WTC11 (cell line): ENCODE measurements around the gene METRN.

Experiments
- NR3C1 ChIP-seq: sonication (generic); formaldehyde crosslinking; conservative IDR thresholded peaks from 2 replicates; pipeline ENCODE4 v1.8.1; 2023; ENCODE audit warnings: low read depth, mild to moderate bottlenecking, missing genetic modification reagents
- ZNF232 ChIP-seq: sonication (generic); formaldehyde crosslinking; IDR thresholded peaks from 2 replicates; pipeline ENCODE4 v1.8.0; 2022; ENCODE audit warnings: mild to moderate bottlenecking, missing genetic modification reagents
- TF ChIP-seq, protein P1 (sequence below): fragments of 200-600 bp; IDR thresholded peaks from 2 replicates; pipeline ENCODE4 v1.8.0; 2022; ENCODE audit warnings: antibody characterized with exemption

DNA sequence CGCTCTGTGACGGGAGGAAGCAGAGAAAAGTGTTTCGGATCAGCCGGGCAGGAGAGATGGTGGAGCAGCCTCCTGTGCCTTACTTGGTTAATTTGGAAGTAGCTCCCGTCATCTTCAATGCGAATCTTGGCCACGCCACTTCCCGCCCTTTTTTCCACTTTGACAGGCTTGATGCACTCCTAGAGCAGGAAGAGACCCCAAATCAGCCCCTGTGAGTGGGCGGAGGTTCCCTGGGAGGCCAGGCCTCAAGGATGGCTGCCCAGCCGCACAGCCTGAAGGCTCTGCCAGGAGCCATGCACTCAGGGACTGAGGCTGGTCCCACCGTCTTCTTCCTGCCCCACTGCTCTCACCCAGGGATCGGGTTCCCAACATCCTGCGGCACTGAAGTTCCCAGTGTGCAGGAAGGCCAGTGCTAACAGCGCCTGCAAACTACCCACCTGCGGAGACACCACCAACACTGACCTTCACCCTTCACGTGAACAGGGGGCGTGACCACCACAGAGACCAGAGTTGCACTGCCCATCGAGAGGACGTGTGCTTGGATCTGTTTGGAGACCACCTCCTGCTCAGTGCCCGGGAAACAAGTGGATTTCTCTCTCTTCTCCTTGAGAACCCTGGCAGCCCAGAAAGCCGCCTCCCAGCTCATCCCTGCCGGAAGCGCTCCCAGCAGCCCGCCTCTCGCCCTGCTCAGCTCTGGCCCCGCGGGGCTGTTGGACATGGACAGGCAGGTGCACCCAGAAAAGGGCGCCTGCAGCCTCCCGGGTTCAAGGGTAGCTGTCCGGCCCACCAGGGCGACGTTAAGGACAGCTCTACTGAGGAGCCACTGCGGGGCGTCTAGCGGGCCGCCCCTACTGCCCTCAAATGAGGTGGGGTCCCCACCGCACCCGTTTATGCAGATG, 24.9 kb downstream of the METRN start:
- TF ChIP-seq, protein P1, sequence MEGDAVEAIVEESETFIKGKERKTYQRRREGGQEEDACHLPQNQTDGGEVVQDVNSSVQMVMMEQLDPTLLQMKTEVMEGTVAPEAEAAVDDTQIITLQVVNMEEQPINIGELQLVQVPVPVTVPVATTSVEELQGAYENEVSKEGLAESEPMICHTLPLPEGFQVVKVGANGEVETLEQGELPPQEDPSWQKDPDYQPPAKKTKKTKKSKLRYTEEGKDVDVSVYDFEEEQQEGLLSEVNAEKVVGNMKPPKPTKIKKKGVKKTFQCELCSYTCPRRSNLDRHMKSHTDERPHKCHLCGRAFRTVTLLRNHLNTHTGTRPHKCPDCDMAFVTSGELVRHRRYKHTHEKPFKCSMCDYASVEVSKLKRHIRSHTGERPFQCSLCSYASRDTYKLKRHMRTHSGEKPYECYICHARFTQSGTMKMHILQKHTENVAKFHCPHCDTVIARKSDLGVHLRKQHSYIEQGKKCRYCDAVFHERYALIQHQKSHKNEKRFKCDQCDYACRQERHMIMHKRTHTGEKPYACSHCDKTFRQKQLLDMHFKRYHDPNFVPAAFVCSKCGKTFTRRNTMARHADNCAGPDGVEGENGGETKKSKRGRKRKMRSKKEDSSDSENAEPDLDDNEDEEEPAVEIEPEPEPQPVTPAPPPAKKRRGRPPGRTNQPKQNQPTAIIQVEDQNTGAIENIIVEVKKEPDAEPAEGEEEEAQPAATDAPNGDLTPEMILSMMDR: no peak
- TF ChIP-seq NR3C1 (CRISPR knock-in tag) (no peak), ZNF232 (CRISPR knock-in tag) (no peak)
